ENCODE data around the gene DNMBP.

DNMBP gene

DNA sequence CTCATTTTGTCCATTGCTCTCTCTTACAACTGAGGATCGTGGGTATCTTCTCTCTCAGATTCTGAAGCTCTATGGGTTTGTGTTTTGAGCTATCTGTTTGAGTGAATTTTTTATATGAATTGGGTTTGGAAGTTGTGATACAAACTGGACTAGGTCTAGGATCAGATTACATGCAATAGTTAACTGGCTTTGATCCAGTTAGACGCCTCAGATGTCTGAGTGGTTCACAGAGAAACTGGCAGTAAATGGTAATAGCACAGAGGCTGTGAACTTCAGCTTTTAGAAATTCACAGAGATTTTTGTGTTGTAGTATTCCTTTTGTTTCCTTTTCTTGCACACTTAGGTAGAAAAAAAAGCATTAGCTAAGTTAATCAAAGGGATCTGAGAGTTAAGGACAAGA is 12.7 kb upstream of the DNMBP start:
- Histone ChIP-seq H3K4me3 (IDR thresholded peaks at IDR 0.05; ENCODE audit: insufficient read depth, low read depth, low read length) (no peak overlapping the region), H3K9ac (no peak overlapping the region), H4K20me1 (ENCODE audit: insufficient read depth) (no peaks in the 10 kb centered on the region), H3K27ac (no peak overlapping the region), H3K36me3 (ENCODE audit: insufficient read depth) (no peaks in the 10 kb centered on the region), H2AFZ (ENCODE audit: low read depth) (no peak overlapping the region), H3K4me2 (no peak overlapping the region), H3K27me3 (ENCODE audit: insufficient read depth, low read depth) (no peaks in the 10 kb centered on the region), H3K79me2 (ENCODE audit: insufficient read depth, low read depth) (no peaks in the 10 kb centered on the region), H3K4me1 (ENCODE audit: low read depth, poor library complexity, severe bottlenecking) (peaks cover 23% of the 10 kb centered on the region)
- TF ChIP-seq, protein P1, sequence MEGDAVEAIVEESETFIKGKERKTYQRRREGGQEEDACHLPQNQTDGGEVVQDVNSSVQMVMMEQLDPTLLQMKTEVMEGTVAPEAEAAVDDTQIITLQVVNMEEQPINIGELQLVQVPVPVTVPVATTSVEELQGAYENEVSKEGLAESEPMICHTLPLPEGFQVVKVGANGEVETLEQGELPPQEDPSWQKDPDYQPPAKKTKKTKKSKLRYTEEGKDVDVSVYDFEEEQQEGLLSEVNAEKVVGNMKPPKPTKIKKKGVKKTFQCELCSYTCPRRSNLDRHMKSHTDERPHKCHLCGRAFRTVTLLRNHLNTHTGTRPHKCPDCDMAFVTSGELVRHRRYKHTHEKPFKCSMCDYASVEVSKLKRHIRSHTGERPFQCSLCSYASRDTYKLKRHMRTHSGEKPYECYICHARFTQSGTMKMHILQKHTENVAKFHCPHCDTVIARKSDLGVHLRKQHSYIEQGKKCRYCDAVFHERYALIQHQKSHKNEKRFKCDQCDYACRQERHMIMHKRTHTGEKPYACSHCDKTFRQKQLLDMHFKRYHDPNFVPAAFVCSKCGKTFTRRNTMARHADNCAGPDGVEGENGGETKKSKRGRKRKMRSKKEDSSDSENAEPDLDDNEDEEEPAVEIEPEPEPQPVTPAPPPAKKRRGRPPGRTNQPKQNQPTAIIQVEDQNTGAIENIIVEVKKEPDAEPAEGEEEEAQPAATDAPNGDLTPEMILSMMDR (conservative IDR thresholded peaks at IDR 0.05; ENCODE audit: low read depth, low read length), result no peak

DNA sequence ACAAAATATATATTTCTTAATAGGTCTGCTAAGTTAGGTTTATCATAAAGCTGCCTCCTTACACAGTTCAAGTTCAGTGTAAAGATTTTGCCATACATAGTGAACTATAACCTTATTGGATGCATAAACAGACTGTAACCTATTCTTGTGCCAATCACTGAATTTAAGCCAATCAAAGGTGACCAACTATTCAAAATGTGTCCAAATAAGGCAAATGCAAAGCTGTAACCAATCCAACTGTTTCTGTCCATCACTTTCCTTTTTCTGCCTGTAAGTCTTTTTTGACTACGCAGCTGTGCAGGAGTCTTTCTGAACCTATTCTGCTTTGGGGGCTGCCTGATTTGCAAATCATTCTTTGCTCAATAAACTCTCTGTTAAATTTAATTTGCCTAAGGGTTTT is 11.6 kb upstream of the DNMBP start:
- Histone ChIP-seq H4K20me1 (ENCODE audit: insufficient read depth) (no peaks in the 10 kb centered on the region), H3K4me2 (peak overlapping the region; percentile 33; the same call in 1 of the 2 replicates), H3K36me3 (ENCODE audit: insufficient read depth) (no peaks in the 10 kb centered on the region), H3K27ac (no peak overlapping the region), H3K27me3 (ENCODE audit: insufficient read depth, low read depth) (no peaks in the 10 kb centered on the region), H3K4me1 (ENCODE audit: low read depth, poor library complexity, severe bottlenecking) (peaks cover 23% of the 10 kb centered on the region), H3K4me3 (IDR thresholded peaks at IDR 0.05; ENCODE audit: insufficient read depth, low read depth, low read length) (no peak overlapping the region), H3K79me2 (ENCODE audit: insufficient read depth, low read depth) (no peaks in the 10 kb centered on the region), H2AFZ (ENCODE audit: low read depth) (no peak overlapping the region), H3K9ac (no peak overlapping the region)
- TF ChIP-seq, protein P1 (conservative IDR thresholded peaks at IDR 0.05; ENCODE audit: low read depth, low read length), result no peak

- no peak overlapping the region for H3K9ac ChIP-seq
- no peak overlapping the region for H3K27ac ChIP-seq
- no peak overlapping the region for H3K4me3 ChIP-seq (IDR thresholded peaks at IDR 0.05; ENCODE audit: insufficient read depth, low read depth, low read length)
- no peaks in the 10 kb centered on the region for H3K79me2 ChIP-seq (ENCODE audit: insufficient read depth, low read depth)
- TF ChIP-seq, protein P1 (conservative IDR thresholded peaks at IDR 0.05; ENCODE audit: low read depth, low read length), result no peak
- no peaks in the 10 kb centered on the region for H4K20me1 ChIP-seq (ENCODE audit: insufficient read depth)
- no peaks in the 10 kb centered on the region for H3K36me3 ChIP-seq (ENCODE audit: insufficient read depth)
- peaks cover 23% of the 10 kb centered on the region for H3K4me1 ChIP-seq (ENCODE audit: low read depth, poor library complexity, severe bottlenecking)
- no peaks in the 10 kb centered on the region for H3K27me3 ChIP-seq (ENCODE audit: insufficient read depth, low read depth)
- peak overlapping the region; percentile 33; the same call in 1 of the 2 replicates for H3K4me2 ChIP-seq
- H2AFZ ChIP-seq (ENCODE audit: low read depth), result no peak overlapping the region
Measured at GRCh38 chr10:100020886-100021253, 11.1 kb upstream of the DNMBP start.

DNA sequence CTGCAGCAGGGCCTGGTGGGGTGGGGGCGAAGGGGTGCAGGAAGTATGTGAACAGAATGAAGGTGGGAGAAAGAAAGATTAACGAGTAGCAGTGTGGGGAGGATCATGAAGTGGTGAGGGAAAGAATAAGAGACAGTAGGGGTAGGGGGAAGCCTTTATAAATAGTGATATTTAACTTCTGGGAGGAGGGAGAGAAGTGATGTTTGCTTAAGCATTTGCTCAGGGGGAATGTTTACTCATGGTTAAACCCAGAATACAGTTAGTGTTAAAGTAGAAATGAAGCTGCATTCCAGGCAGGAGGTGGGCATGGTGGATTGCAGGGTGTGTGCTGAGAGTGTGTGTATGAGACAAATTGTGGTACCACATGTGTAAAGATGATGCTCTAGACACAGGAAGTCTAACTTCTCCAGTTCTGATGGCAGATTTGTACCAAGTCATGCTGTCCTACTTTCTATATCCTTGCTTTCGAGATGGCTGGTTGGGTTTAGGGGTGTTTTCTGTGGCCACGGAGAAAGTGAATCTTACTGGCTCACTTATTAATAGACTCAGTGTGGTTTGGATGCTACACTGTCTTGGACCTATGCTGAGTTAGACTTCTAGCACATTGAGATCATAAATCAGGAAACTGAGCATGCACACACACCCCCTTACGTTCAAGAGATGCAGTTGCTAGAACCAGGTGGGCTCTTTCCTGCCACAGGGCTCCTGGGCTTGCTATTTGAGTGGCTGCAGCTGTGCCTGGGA is 10.6 kb upstream of the DNMBP start:
- no peaks in the 10 kb centered on the region for H3K79me2 ChIP-seq (ENCODE audit: insufficient read depth, low read depth)
- H3K27me3 ChIP-seq (ENCODE audit: insufficient read depth, low read depth), result no peaks in the 10 kb centered on the region
- H2AFZ ChIP-seq (ENCODE audit: low read depth), result 0 out of 2 replicates have a peak overlapping the region, but pooled peaks have one; percentile 6
- H3K27ac ChIP-seq, result no peak overlapping the region
- H3K36me3 ChIP-seq (ENCODE audit: insufficient read depth), result no peaks in the 10 kb centered on the region
- peaks cover 27% of the 10 kb centered on the region for H3K4me1 ChIP-seq (ENCODE audit: low read depth, poor library complexity, severe bottlenecking)
- H3K4me3 ChIP-seq (IDR thresholded peaks at IDR 0.05; ENCODE audit: insufficient read depth, low read depth, low read length), result no peak overlapping the region
- H4K20me1 ChIP-seq (ENCODE audit: insufficient read depth), result no peaks in the 10 kb centered on the region
- no peak overlapping the region for H3K9ac ChIP-seq
- H3K4me2 ChIP-seq, result peak overlapping the region; percentile 33
- TF ChIP-seq, protein P1 (conservative IDR thresholded peaks at IDR 0.05; ENCODE audit: low read depth, low read length), result no peak
